Type B pancreatic cell (in vitro differentiated cells): Measurements from ENCODE around the gene RAG2. TPM values are rescaled to one million over a fixed set of nuclear protein-coding genes. Genes with fewer than 3 reads are reported as not detected.

ENCODE experiments used
- DNase-seq: peaks from one replicate; pipeline ENCODE4 v3.0.0; 2021; ENCODE audit warnings: mixed read lengths; ENCODE audit not compliant: unreplicated experiment; ENCODE audit errors: extremely low spot score
- H3K27ac Mint-ChIP-seq: 2 replicates; pipeline ENCODE4 v1.8.0; 2021; ENCODE audit warnings: mild to moderate bottlenecking, mixed read lengths
- H3K27me3 Mint-ChIP-seq: 2 replicates; pipeline ENCODE4 v1.8.0; 2021; ENCODE audit warnings: mixed read lengths
- H3K36me3 Mint-ChIP-seq: 2 replicates; pipeline ENCODE4 v1.8.0; 2021; ENCODE audit warnings: mixed read lengths
- H3K4me1 Mint-ChIP-seq: one replicate; pipeline ENCODE4 v1.8.0; 2021; ENCODE audit warnings: mixed read lengths; ENCODE audit not compliant: unreplicated experiment
- H3K4me3 Mint-ChIP-seq: 2 replicates; pipeline ENCODE4 v1.8.0; 2021; ENCODE audit warnings: mild to moderate bottlenecking, mixed read lengths
- H3K9me3 Mint-ChIP-seq: 2 replicates; pipeline ENCODE4 v1.8.0; 2021; ENCODE audit warnings: mixed read lengths
- CTCF ChIP-seq: fragments of 200-600 bp; sonication (generic); conservative IDR thresholded peaks from 2 replicates; pipeline ENCODE4 v1.5.0; 2021; ENCODE audit warnings: antibody characterized with exemption, mild to moderate bottlenecking
- total RNA-seq: library from RNA; stranded (reverse); gene quantifications from 2 replicates; pipeline ENCODE4 v1.2.1, GENCODE V29; 2021; ENCODE audit warnings: low replicate concordance

Gene RAG2
- total RNA-seq, 1 donor from 2014 or later: not detected

DNA sequence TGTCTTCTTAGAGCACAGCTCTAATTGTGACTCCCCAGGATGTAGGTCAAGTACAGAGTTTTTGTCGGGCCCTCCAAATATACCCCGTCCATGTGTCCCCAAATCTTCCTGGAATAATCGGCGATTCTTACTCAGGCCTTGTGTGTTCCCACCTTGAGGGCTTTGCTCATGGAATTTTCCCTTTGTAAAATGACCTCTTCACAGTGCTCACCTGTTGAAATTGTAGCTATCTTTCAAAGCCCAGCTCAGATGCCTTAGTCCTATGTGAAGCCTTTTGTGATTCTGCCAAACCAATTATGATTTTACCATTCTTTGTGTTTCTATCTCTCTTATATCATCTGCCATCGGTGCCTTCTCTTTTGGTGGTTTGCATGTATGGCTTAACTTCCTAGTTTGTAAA is 30.1 kb upstream of the RAG2 start:
- no peaks in the 10 kb centered on the region for H3K36me3 Mint-ChIP-seq
- H3K4me1 Mint-ChIP-seq: peaks cover 15% of the 10 kb centered on the region
- H3K4me3 Mint-ChIP-seq: no peak overlapping the region
- no peaks in the 10 kb centered on the region for H3K27me3 Mint-ChIP-seq
- H3K9me3 Mint-ChIP-seq: no peaks in the 10 kb centered on the region
- no peak for TF ChIP-seq CTCF
- no peak overlapping the region for H3K27ac Mint-ChIP-seq
- no peak for DNase-seq

DNA sequence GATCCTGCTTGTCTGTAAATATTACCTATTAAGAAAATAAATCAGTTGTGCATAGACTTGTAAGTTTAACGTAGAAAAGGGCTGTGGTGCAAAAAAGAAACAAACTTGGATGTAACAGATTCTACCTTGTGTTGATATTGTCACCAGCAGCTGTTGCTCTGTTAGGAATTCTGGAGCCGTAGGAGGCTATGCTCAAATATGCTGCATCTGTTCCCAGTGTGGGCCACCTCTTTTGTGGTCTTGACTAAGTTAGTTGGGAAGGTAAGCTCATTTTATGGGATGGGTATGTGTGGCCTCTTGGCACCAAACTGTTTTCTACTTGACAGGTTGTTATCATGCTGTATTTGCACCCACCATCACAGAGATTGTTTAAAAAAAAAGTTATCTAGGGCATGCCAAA is 29.4 kb upstream of the RAG2 start:
- no peak for DNase-seq
- H3K27ac Mint-ChIP-seq: no peak overlapping the region
- H3K4me1 Mint-ChIP-seq: peaks cover 15% of the 10 kb centered on the region
- TF ChIP-seq CTCF: no peak
- H3K9me3 Mint-ChIP-seq: no peaks in the 10 kb centered on the region
- no peaks in the 10 kb centered on the region for H3K36me3 Mint-ChIP-seq
- no peak overlapping the region for H3K4me3 Mint-ChIP-seq
- no peaks in the 10 kb centered on the region for H3K27me3 Mint-ChIP-seq

- H3K36me3 Mint-ChIP-seq: no peaks in the 10 kb centered on the region
- H3K9me3 Mint-ChIP-seq: no peaks in the 10 kb centered on the region
- H3K27me3 Mint-ChIP-seq: no peaks in the 10 kb centered on the region
- TF ChIP-seq CTCF: no peak
- DNase-seq: no peak
- H3K4me1 Mint-ChIP-seq: peaks cover 15% of the 10 kb centered on the region
- no peak overlapping the region for H3K27ac Mint-ChIP-seq
- no peak overlapping the region for H3K4me3 Mint-ChIP-seq
Measured at GRCh38 chr11:36627006-36627405, 29.0 kb upstream of the RAG2 start.

GRCh38 chr11:36623494-36623893 is 25.5 kb upstream of the RAG2 start:
- no peak for TF ChIP-seq CTCF
- Mint-ChIP-seq H3K9me3 (no peaks in the 10 kb centered on the region), H3K4me3 (no peak overlapping the region), H3K27ac (no peak overlapping the region), H3K4me1 (peaks cover 20% of the 10 kb centered on the region), H3K36me3 (no peaks in the 10 kb centered on the region), H3K27me3 (no peaks in the 10 kb centered on the region)
- DNase-seq: no peak

- peak; percentile 61 for TF ChIP-seq CTCF
- H3K36me3 Mint-ChIP-seq: no peaks in the 10 kb centered on the region
- H3K4me3 Mint-ChIP-seq: no peak overlapping the region
- H3K27me3 Mint-ChIP-seq: no peaks in the 10 kb centered on the region
- no peak overlapping the region for H3K27ac Mint-ChIP-seq
- H3K9me3 Mint-ChIP-seq: no peaks in the 10 kb centered on the region
- no peak for DNase-seq
- peaks cover 18% of the 10 kb centered on the region for H3K4me1 Mint-ChIP-seq
Measured at GRCh38 chr11:36622431-36623136, 24.5 kb upstream of the RAG2 start.
